Astrocyte (in vitro differentiated cells and primary cell): ENCODE data around the gene PRRX1. TPM values are rescaled to one million over a fixed set of nuclear protein-coding genes. Genes with fewer than 3 reads are reported as not detected.

Source experiments
- DNase-seq: peaks from one replicate; pipeline ENCODE4 v3.0.0-alpha.2; 2010; ENCODE audit warnings: low read depth
- FAIRE-seq: peaks from 2 replicates; lab custom pipeline; 2011; peaks lifted over from hg19 to GRCh38; lab: Jason Lieb, UNC
- H2AFZ ChIP-seq: 2 replicates; pipeline ENCODE4 v1.6.0; 2012; ENCODE audit warnings: low read depth, low read length, inconsistent platforms
- H3K27ac ChIP-seq: 2 replicates; pipeline ENCODE4 v1.5.1; 2011; ENCODE audit warnings: low read depth, low read length, inconsistent platforms
- H3K27me3 ChIP-seq: 2 replicates; pipeline ENCODE4 v1.6.0; 2011; ENCODE audit warnings: low read length, inconsistent platforms; ENCODE audit not compliant: insufficient read depth
- H3K36me3 ChIP-seq: 2 replicates; pipeline ENCODE4 v1.5.1; 2011; ENCODE audit warnings: low read length, inconsistent platforms; ENCODE audit not compliant: insufficient read depth
- H3K4me1 ChIP-seq: 2 replicates; pipeline ENCODE4 v1.5.1; 2011; ENCODE audit warnings: low read length, inconsistent platforms; ENCODE audit not compliant: insufficient read depth
- H3K4me2 ChIP-seq: 2 replicates; pipeline ENCODE4 v1.6.0; 2012; ENCODE audit warnings: low read length, inconsistent platforms
- H3K4me3 ChIP-seq: 2 replicates; pipeline ENCODE4 v1.5.1; 2011; ENCODE audit warnings: low read depth, mild to moderate bottlenecking, low read length, inconsistent platforms; ENCODE audit not compliant: insufficient read depth
- H3K79me2 ChIP-seq: 2 replicates; pipeline ENCODE4 v1.6.0; 2012; ENCODE audit warnings: mild to moderate bottlenecking, low read length, inconsistent platforms; ENCODE audit not compliant: insufficient read depth
- H3K9ac ChIP-seq: 2 replicates; pipeline ENCODE4 v1.6.0; 2012; ENCODE audit warnings: mild to moderate bottlenecking, low read length, inconsistent platforms
- H3K9me3 ChIP-seq: 2 replicates; pipeline ENCODE4 v1.5.1; 2012; ENCODE audit warnings: low read depth, mild to moderate bottlenecking, low read length, inconsistent platforms; ENCODE audit not compliant: insufficient read depth
- H4K20me1 ChIP-seq: 2 replicates; pipeline ENCODE4 v1.6.0; 2012; ENCODE audit warnings: low read length, inconsistent platforms; ENCODE audit not compliant: insufficient read depth
- H3K27ac Mint-ChIP-seq: one replicate; pipeline ENCODE4 v1.8.0; 2021; ENCODE audit warnings: mild to moderate bottlenecking, mixed read lengths; ENCODE audit not compliant: unreplicated experiment
- H3K27me3 Mint-ChIP-seq: one replicate; pipeline ENCODE4 v1.8.0; 2021; ENCODE audit warnings: low read depth, mixed read lengths; ENCODE audit not compliant: unreplicated experiment
- H3K36me3 Mint-ChIP-seq: one replicate; pipeline ENCODE4 v1.8.0; 2021; ENCODE audit warnings: low read depth, mixed read lengths; ENCODE audit not compliant: unreplicated experiment
- H3K4me1 Mint-ChIP-seq: one replicate; pipeline ENCODE4 v1.8.0; 2021; ENCODE audit warnings: low read depth, mixed read lengths; ENCODE audit not compliant: unreplicated experiment
- H3K4me3 Mint-ChIP-seq: one replicate; pipeline ENCODE4 v1.8.0; 2021; ENCODE audit warnings: mild to moderate bottlenecking, moderate library complexity, mixed read lengths; ENCODE audit not compliant: unreplicated experiment
- H3K9me3 Mint-ChIP-seq: one replicate; pipeline ENCODE4 v1.8.0; 2021; ENCODE audit warnings: mild to moderate bottlenecking, mixed read lengths; ENCODE audit not compliant: unreplicated experiment
- CTCF ChIP-seq: IDR thresholded peaks from 2 replicates; pipeline ENCODE4 v1.5.1; 2011; ENCODE audit warnings: low read depth, mild to moderate bottlenecking, inconsistent platforms, low read length, moderate library complexity; ENCODE audit not compliant: insufficient read depth
- EZH2 ChIP-seq: IDR thresholded peaks from 2 replicates; pipeline ENCODE4 v1.6.1; 2012; ENCODE audit warnings: mild to moderate bottlenecking, low read length, inconsistent platforms; ENCODE audit not compliant: insufficient read depth
- total RNA-seq: library from RNA; stranded (reverse); gene quantifications from 2 replicates; pipeline ENCODE4 v1.2.1, GENCODE V29; 2021

The PRRX1 gene
- total RNA-seq, 1 donor from 2014 or later, result 1.3 TPM

- Mint-ChIP-seq H3K4me3 (no peak overlapping the region), H3K27ac (no peak overlapping the region), H3K9me3 (no peaks in the 10 kb centered on the region), H3K27me3 (no peaks in the 10 kb centered on the region), H3K4me1 (peaks cover 2% of the 10 kb centered on the region), H3K36me3 (no peaks in the 10 kb centered on the region)
- Histone ChIP-seq H3K27ac (no peak overlapping the region), H3K9me3 (no peaks in the 10 kb centered on the region), H3K79me2 (peaks cover 33% of the 10 kb centered on the region), H4K20me1 (no peaks in the 10 kb centered on the region), H3K9ac (no peak overlapping the region), H3K4me2 (no peak overlapping the region), H3K27me3 (no peaks in the 10 kb centered on the region), H2AFZ (no peak overlapping the region), H3K36me3 (peaks cover 31% of the 10 kb centered on the region), H3K4me1 (no peaks in the 10 kb centered on the region), H3K4me3 (no peak overlapping the region)
- FAIRE-seq (no peak), DNase-seq (no peak)
- TF ChIP-seq CTCF (no peak), EZH2 (no peak)
These were observed 56.7 kb downstream of the PRRX1 start for GRCh38 chr1:170720661-170721060.

GRCh38 chr1:170721621-170722020 is 57.7 kb downstream of the PRRX1 start:
- Histone ChIP-seq H3K9ac (no peak overlapping the region), H3K36me3 (peaks cover 40% of the 10 kb centered on the region), H3K9me3 (no peaks in the 10 kb centered on the region), H2AFZ (no peak overlapping the region), H3K27me3 (no peaks in the 10 kb centered on the region), H3K27ac (no peak overlapping the region), H3K79me2 (peaks cover 26% of the 10 kb centered on the region), H3K4me3 (no peak overlapping the region), H3K4me1 (no peaks in the 10 kb centered on the region), H4K20me1 (no peaks in the 10 kb centered on the region), H3K4me2 (no peak overlapping the region)
- TF ChIP-seq CTCF (no peak), EZH2 (no peak)
- DNase-seq (no peak), FAIRE-seq (no peak)
- Mint-ChIP-seq H3K27me3 (no peaks in the 10 kb centered on the region), H3K4me1 (peaks cover 2% of the 10 kb centered on the region), H3K9me3 (no peaks in the 10 kb centered on the region), H3K36me3 (no peaks in the 10 kb centered on the region), H3K27ac (no peak overlapping the region), H3K4me3 (no peak overlapping the region)

GRCh38 chr1:170723518-170723917 is 59.6 kb downstream of the PRRX1 start:
- H3K9ac ChIP-seq, result no peak overlapping the region
- peaks cover 8% of the 10 kb centered on the region for H3K79me2 ChIP-seq
- H3K4me3 ChIP-seq, result no peak overlapping the region
- peaks cover 43% of the 10 kb centered on the region for H3K36me3 ChIP-seq
- H2AFZ ChIP-seq, result no peak overlapping the region
- Mint-ChIP-seq H3K27me3 (no peaks in the 10 kb centered on the region), H3K9me3 (no peaks in the 10 kb centered on the region), H3K4me1 (no peaks in the 10 kb centered on the region), H3K27ac (no peak overlapping the region), H3K36me3 (no peaks in the 10 kb centered on the region), H3K4me3 (no peak overlapping the region)
- FAIRE-seq, result no peak
- no peaks in the 10 kb centered on the region for H3K4me1 ChIP-seq
- no peak overlapping the region for H3K27ac ChIP-seq
- H3K27me3 ChIP-seq, result no peaks in the 10 kb centered on the region
- no peaks in the 10 kb centered on the region for H4K20me1 ChIP-seq
- TF ChIP-seq EZH2, result no peak
- no peak for TF ChIP-seq CTCF
- no peak for DNase-seq
- no peak overlapping the region for H3K4me2 ChIP-seq
- H3K9me3 ChIP-seq, result no peaks in the 10 kb centered on the region
